ENCODE measurements around the gene ADAM33.

DNA sequence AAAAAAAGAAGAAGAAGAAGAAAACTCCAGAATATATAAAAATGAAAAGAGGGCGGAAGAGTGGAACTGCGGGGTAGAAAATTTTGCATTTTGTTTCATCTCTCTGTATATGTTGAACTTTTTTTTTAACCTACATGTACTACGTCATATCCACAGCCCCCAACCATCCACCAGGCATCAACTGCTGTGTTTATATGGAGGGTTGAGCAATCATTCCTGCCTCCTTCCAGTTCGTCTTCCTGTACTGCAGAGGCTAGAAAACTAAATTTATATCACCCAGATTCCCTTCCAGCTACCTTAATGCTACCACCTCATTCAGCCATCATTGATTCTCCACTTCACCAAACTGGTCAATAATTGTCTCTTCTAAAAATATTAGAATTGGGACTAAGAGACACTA, 40.1 kb upstream of the ADAM33 start:
- TF ChIP-seq BACH1 (IDR thresholded peaks at IDR 0.05; ENCODE audit: low read length) (no peak), RFX5 (IDR thresholded peaks at IDR 0.05; ENCODE audit: borderline replicate concordance, low read depth, low read length) (no peak), EP300 (IDR thresholded peaks at IDR 0.05; ENCODE audit: borderline replicate concordance in 1 of 2, low read depth in 2 of 2, low read length in 2 of 2) (no peak), SIRT6 (IDR thresholded peaks at IDR 0.05; ENCODE audit: low read length) (no peak), MAX (IDR thresholded peaks at IDR 0.05) (no peak), CTCF (IDR thresholded peaks at IDR 0.05; ENCODE audit: control extremely low read depth in 1 of 3, insufficient read depth in 1 of 3, low read depth in 1 of 3, low read length in 3 of 3) (no peak), POLR2A (IDR thresholded peaks at IDR 0.05; ENCODE audit: control extremely low read depth in 1 of 2, low read depth in 2 of 2, low read length in 2 of 2) (no peak), RXRA (IDR thresholded peaks at IDR 0.05; ENCODE audit: insufficient read depth, low read depth, low read length) (no peak), PHF8 (conservative IDR thresholded peaks at IDR 0.05; ENCODE audit: low read depth, low read length) (no peak), KDM1A (IDR thresholded peaks at IDR 0.05; ENCODE audit: borderline replicate concordance, low read length) (no peak)
- TF ChIP-seq, protein P1, sequence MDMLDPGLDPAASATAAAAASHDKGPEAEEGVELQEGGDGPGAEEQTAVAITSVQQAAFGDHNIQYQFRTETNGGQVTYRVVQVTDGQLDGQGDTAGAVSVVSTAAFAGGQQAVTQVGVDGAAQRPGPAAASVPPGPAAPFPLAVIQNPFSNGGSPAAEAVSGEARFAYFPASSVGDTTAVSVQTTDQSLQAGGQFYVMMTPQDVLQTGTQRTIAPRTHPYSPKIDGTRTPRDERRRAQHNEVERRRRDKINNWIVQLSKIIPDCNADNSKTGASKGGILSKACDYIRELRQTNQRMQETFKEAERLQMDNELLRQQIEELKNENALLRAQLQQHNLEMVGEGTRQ (IDR thresholded peaks at IDR 0.05; ENCODE audit: low read length): no peak
- TF ChIP-seq, protein P2, sequence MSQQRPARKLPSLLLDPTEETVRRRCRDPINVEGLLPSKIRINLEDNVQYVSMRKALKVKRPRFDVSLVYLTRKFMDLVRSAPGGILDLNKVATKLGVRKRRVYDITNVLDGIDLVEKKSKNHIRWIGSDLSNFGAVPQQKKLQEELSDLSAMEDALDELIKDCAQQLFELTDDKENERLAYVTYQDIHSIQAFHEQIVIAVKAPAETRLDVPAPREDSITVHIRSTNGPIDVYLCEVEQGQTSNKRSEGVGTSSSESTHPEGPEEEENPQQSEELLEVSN (IDR thresholded peaks at IDR 0.05): no peak

All from H1 (cell line).